ENCODE results near the gene EHD3.

EHD3 gene

DNA sequence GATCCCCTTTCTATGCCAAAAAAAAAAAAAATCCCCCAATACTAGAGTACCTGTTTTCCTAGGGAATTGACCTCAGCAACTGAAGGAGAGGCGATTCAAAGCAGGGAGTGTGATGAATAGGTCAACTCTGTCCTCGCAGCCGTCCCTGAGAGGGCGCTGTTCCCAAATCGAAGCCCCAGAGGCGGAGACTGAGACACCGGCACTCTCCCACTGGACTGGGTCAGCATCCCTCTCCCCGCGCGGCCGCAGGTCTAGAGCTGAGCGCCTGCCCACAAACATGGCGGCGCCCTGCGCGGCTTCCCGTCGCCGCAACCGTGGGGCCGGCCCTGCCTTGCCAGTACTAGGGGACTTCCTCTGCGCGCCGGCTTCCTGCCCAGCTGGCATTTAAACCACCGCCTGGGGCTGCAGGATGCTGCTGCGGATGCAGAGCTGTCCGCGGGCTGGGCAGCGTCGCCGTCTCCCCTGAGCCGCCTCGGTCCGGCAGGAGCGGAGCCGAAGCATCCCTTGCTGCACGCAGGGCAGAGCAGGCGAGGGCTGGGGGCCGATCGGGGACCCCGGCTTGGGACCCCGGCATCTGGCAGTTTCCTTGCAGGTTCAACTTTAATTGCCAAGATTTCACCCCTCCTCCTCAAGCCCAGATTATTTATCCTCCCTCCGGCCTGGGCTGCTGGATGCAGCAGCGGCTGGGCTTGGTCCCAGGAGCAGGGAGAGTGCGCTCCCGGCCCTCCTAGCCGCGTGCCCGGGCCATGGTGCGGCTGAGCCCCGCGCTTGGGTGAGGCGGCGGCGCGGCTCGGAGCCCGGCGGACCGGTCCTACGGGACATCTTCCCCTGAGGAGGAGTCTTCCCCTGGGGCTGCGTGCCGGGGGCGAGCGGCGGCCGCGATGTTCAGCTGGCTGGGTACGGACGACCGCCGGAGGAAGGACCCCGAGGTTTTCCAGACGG lies at the start of gene EHD3:
EHD3 (plus strand) TSS at position 412 of the 942 bp plus-strand sequence; CDS start at position 882, 470 bp downstream.
- DNase-seq = peak; percentile 88

DNA sequence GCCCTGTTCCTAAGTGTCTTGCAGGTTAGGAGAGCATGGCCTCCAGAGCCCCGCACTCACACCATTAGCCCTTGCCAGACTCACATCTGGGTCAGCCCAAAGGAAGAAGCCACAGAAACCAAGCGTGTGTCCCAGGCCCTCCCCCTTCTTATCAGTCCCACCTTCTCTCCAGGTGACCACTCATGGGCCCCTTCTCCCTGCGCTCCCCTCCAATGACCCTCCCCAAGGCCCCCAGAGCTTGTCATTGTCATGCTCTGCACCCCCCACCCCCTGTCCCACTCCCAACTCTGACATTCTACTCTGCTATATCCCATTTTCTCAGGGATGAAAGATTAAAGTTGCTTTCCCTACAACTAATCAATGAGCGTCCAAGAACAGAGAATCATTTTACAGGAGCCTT lies 46.8 kb upstream of the EHD3 start:
- no peak for DNase-seq

DNA sequence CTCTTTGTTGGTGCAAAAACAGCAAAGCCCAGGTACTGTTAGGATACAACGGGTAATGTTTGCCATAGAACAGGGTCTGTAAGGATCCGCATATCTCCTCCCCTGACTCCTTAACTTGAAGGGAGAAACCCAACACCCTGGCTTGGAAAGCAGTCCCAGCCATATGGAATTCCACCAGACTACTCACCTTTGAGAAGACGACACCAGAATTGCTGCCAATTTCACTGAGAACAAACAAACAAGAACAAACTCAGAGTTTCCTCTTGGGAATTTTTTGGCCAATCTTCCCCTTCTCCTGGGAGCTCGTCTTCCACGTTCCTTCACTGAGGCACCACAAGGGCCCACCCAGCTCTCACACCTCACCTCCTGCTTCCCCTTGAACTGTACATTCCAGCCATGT lies 45.8 kb upstream of the EHD3 start:
- DNase-seq = no peak

DNA sequence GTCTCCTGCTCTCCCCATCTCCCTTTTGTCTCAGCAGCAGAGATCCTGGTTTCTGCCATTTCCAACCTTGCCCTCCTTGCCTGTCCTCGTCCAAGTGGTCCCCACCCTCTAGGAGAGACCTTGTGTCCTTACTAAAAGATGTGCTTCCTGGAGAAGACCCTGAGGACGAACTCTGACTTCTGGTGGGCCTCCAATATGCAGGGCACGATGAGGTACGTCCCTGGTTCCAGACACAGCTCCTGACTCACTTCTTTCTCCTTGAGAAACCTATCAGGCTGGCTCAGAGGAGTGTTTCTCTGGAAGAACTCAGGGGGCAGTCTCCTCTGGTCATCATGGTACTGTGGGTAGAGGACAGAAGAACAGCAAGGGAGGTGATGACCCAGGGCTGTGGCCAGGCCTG lies 44.8 kb upstream of the EHD3 start:
- DNase-seq = no peak

DNA sequence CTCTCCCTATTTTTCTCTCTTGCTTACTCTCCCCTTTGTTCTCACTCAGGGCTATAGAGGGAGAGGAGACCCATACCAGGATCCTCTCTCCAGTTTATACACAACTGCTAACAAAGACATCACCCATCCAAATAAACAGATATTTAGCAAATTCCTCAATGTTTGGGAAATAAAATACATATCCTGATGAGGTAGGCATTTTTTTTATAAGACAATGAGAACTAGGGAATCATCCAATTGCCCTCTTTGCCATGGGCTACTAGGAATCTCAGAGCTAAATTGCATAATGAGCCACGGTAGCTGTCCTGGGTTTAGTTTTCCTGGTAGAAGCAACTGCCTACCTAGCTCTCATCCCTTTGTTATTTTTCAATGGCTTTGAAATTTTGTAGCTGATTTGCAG lies 43.8 kb upstream of the EHD3 start:
- DNase-seq = no peak

DNA sequence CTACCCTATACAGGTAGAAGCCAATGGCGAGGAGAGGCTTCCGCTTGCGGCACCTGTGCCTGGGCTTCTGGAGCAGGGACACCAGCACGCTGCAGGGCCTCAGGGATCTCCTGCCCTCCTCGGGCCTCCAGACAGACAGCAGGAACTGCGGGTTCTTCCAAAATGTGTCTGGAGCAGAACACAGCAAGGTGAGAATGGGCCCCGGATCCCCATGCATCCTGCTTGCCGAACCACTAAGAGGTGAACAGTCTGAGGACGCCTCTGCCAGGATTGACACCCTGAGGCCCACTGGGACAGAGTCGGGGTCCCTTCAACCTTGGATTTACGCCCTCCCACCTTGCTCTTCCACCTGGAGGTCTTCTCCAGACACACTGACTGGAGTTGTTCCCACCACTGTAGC lies 42.0 kb upstream of the EHD3 start:
- no peak for DNase-seq

DNA sequence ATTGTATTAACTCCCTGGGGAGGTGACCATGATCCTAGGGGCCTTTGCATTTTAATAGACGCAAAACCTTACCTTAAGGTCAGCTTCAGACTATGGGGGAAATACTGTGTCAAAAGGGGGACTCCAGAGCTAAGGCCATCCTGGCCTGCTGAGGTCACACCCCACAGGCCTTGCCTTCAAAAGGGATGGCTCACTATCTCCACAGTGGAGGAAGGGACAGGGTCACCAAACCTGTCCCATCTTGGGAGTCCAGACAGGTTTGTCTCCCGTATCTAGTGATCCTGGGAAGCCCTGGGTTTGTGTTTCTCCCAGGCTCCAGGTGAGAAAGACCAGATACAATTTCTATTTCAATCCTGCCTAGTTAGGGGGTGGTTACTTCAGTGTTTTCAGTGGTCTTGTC lies 41.6 kb upstream of the EHD3 start:
- DNase-seq = no peak

DNA sequence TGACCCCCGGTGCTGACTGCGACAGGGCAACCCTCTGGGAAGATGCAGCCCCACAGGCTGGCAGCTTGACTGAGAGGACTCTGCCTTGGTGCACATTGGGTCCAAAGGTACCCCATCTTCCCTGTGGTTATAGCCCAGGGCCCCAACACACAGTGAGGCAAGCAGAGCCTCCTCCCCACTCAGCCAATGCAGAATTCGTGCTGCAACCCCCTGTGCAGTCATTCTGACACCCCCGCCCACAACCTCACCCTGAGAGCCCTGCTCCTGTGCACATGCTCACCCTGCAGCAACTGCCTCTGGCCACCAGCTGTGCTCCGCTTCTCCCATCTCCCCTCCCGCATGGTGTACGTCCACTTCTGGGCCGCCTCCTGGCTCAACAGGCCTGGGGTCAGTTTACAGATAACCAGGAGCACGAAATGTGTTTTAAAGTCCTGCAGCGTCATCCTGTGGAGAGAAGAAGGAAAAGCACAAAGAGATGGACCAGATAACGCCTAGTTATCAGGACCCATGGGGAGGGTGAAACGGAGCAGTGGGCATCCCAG lies 41.0 kb upstream of the EHD3 start:
- DNase-seq = no peak

DNA sequence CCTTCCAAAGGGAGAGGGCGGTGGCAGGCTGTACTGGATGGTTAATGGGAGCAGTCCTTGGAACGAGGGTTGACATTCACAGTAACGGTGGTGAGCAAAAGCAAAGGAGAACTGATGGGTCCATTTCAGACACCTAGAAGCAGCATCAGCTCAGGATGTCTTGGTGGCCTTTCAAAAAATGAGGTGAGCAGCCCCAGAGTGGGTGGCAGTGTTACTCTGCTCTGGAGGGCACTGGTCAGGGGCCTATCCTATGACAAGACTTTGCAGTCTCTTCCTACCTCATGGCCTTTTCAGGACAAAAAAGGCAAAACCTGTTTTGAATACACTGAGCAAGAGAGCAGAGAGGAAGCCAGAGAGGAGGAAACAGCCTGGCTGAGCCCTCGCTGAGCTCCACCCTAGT lies 40.1 kb upstream of the EHD3 start:
- no peak for DNase-seq

DNA sequence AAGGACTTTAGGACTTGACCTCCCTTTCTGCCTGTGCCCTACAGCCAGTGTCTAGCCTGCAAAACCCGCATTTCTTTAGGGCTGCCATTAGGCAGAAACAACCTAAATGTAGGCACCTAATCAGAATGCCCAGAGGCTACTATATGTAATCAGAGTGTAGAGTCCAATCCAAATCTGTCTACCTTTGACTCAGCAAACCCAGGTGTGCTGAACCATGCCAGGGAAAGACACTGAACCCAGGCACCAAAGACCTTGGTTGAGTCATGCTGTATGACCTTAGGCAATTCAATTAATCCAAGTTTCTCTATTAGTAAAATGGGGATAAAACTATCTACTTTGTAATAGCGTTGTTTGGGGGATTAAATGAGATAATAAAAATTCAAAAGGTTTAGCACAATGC lies 37.3 kb upstream of the EHD3 start:
- no peak for DNase-seq

DNA sequence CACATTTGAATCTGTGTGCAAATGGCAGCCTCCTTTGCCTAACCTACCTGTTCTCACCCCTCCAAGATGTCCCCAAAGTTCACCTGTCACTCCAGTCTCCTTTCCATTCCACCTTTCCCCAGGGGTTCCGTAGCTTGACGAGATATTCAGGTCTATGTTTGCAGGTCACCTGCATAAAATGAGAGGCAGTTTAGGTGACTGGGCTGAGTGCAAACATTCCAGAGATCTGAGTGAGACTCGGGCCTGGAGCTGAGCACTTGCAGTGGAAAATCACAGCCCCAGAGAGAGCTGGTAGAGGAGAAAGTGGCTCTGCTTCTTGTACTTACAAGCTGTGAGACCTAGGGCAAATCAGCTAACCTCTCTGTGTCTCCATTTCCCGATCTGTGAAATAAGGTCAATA lies 36.8 kb upstream of the EHD3 start:
- no peak for DNase-seq

DNA sequence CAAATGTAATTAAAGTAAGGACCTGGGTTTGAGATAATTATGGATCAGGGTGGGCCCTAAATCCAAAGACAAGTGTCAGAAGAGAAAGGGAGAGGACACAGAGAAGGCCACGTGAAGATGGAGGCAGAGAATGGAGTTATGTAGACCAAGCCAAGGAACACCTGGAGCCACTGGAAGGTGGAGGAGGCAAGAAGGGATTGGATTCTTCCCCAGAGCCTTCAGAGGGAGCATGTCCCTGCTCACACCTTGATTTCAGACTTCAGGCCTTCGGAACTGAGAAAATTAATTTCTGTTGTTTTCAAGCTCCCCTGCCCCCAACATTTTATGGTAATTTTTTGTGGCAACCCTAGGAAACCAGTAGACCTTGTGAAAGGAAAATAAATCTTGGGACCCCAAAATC lies 36.3 kb upstream of the EHD3 start:
- no peak for DNase-seq

DNA sequence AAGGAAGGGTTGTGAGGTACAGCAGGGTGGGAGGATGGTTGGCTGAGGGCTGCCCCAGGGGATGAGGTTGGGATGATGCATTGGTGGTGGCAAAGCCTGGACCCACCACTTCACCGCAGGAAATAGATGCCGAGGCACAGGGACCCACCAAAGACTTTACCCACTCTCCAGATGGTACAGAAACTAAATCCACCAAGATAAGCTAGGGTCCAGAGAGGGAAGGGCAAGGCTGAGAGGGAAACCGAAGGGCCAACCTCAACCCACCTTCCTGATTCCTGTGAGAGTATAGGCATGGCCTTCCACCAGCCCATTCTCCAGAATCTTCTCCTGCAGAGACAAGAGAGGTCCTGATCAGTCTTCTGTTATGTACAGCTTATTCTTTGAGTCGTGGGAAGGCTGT lies 34.7 kb upstream of the EHD3 start:
- DNase-seq = no peak

DNA sequence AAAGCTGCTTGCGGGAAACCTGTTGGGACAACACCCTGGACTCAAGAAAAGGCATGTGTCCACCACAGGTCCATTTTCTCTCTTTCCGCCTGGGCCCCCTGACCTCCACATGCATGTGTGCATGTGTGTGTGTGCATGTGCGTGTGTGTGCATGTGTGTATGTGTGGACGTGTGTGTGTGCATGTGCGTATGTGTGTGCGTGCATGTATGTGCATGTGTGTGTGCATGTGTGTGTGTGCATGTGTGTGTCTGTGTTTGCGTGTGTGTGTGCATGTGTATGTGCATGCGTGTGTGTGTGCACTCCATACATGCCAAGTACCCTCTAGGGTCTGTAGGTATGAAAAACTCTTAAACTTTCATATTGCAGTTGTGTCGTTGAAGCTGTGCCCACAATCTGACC lies 33.0 kb upstream of the EHD3 start:
- DNase-seq = no peak

DNA sequence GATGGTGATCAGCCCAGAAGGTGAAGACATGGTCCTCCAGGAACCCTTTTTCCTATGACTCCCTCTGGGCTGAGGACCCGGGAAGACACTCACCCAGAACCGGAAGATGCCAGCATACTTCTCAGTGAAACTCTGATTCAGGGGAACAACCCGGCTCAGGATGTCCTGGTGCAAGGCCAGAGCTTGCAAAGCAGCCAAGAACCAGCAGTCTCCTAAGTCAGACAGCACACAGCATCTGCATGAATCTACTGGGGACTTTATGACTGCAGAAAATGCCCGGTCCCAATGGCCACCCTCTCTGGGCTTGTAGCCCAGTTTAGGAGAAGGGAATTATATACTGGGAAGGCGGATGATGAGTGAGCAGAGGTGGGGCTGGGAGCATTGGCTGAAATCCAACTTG lies 31.9 kb upstream of the EHD3 start:
- no peak for DNase-seq

DNA sequence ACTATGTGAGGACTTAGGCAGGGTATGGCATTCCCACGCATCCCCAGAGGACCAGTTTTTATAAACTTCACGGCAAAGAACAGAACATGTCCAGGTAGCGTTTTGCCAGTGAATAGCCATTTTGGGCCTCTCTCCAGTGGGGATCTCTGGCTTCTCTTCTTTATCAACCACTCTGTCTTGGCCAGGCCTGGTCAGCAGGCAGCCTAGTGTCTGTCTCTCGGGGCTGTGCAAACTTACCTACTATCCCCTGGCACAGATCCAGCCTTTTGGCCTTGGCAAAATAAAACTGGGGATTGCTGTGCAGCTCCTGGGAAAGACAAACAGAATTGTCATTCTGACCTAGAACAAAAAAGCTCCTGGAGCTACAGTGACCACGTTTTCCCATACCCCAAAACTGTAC lies 31.1 kb upstream of the EHD3 start:
- no peak for DNase-seq

DNA sequence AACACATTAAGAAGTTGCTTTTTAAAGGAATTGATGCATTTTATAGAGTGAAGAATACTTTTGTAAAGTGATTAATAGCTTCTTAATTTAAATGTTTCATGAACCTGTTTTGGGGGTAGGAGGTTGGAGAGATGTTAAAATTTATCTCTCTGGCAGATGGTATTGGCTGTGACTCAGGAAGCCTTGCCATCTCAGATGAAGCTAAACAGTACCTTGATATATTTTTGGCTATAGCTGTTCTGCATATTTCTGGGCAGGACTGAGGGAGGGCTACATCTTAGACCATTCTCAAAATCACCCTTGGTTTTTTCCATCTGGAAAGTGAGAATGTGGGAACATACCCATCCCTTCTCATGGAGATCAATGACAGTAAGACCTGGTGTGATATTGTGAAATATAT lies 30.0 kb upstream of the EHD3 start:
- no peak for DNase-seq

DNA sequence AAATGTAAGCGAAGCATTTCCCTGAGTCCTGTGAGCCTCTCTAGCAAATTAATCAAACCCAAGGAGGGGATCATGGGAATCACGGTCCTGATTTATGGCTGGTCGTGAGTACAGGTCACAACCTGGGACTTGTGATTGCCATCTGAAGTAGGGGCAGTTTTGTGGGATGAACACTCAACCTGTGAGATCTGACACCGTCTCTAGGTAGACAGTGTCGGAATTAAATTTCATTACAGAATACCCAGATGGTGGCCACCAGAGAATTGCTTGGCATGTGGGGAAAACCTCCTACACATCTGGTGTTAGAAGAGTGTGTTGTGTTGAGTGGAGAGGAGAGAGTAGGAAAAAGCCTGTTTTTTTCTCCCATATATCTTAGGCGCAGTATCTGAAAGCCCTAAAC lies 29.2 kb upstream of the EHD3 start:
- no peak for DNase-seq

DNA sequence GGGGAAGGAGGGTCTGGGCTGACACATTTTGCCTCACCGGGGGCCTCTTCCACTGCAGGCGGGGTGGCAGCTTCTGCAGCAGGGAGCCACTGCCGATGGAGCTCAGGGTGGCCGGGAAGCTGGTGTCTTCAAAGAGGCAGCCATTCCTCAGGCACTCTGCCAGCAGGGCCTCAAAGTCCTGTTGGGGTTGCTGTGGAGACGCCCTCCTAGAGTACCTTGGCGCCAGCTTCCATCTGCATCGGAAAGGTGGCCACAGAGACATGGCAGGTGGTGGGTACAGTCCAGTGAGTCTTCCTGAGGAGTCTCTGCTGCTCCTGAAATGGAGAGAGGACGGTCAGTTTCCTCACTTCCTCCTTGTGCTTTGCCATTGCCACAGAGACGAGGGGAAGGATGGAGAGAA lies 28.8 kb upstream of the EHD3 start:
- no peak for DNase-seq

DNA sequence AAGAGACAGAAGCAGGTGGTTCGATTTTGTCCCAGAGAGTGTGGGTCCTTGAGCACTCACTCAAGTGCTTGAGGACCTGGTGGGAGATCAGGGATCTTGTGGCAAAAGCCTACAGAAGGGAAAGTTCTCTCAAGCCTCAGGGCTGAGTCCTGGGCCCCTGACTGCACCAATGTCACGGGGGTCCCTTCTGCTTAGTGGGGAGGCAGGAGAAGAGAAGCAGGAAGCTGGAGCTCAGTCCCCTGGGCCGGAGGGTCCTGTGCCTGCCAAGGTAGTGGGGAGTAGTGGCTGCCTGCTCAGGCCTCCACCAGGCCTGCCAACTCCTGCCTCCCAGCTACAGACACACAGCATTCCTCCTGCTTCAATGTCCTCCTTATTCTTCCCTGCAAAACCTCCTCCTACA lies 28.3 kb upstream of the EHD3 start:
- no peak for DNase-seq

DNA sequence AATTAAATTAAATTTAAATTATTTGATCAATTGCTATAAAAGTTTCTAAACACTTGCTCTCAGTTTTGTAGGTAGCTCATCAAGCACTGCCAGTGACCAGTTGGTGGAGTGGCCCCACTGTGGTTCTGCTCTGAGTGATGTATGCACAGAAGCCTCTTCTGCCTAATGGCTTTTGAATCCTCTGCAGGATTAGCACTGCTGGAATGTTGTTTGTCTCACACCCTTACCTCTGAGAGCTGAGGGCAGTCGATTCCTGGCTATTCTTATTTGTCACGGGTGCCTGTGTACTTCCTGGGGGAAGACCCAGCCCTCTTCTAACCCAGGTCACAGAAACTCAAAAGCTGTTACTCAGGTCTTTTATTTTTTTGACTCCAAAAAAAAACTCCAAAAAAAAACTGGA lies 26.2 kb upstream of the EHD3 start:
- no peak for DNase-seq

DNA sequence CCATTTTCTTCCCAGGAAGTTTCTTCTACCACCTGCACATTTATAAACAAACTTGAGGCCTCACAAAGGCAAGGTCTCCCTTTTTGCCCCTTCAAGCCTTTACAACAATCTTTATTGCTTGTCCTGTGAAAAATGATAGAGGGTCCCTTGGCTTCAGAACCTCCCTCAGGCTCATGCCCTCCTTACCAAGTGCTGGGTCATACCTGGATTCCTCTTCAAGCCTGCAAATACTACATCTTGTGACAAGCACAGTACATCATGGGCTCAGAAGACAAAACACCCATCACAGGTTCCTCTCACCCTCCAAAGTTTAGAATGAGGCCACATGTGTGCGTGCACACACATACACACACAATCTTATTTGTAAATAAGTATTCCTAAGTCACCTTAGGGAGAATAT lies 25.7 kb upstream of the EHD3 start:
- no peak for DNase-seq

DNA sequence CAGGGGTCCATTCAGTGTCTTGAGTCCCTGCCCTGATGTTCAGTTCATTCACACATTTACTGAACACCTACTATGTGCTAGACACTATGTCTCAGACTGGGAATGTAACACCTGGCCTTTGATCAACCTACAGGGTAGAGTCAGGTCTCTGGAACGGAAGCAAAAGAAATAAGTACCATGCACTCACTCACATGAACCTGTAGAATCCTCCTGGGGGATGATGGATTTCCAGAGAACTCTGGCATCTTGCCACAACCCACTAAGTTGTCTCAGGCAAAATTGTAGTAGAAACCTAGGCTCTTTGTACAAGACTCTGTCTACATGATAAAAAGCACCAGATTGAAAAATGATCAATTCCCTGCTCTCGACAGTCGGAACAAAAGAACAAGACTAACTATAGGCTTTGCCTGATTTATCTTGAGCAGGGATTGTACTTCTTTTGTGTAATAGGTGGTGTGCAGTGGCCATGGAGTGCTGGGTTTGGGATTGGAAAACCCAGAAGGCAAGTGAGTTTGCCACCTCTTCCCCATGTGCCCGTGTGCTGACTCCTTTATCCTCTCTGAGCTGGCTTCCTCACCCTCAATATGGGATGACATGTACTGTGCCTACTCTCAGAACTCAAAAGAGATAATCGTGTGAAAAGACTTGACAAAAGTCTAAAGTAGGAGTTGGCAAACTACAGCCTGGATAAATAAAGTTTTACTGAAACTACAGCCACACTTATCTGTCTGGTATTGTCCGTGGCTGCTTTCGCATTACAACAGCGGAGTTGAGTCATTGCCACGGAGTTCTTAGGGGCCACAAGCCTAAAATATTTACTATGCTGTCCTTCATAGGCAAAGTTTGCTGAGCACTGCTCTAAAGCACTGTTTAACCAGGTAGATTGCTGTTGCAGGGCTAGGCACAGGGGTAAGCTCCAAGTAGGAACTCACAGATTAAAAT lies 21.0 kb upstream of the EHD3 start:
- no peak for DNase-seq
